NCI-H146 (cell line): ENCODE results near the gene XPO5.
"Not testable (repeated sequence)": the region's sequence is repeated elsewhere in the genome, so short reads cannot be mapped to it uniquely, and the experiment has no call there.

Source experiments
- DNase-seq: peaks from one replicate; lab custom pipeline; 2025; lab: John Stamatoyannopoulos, UW

The XPO5 gene

DNA sequence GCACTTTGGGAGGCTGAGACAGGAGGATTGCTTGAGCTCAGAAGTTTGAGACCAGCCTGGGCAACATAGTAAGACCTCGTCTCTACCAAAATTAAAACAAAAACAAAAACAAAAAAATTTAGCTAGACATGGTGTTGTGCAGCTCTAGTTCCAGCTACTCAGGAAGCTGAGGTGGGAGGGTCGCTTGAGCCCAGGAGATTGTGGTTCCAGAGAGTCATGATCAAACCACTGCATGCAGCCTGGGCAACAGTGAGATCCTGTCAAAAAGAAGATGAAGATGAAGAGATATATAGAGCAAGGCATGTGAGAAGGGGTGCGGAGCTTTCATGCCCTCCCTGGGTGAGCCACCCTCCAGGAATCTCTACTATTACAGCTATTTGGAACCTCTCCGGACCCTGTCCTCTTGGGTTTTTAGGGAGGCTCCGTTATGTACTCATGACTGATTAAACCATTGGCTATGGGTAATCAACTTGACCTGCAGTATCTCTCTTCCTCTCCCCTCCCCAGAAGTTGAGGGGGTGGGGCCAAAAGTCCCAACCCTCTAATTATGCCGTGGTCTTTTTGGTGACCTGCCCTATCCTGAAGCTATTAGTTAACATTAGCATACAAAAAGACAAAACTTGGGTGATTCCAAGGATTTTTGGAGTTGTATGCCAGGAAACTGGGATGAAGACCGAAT lies 9.2 kb upstream of the XPO5 start:
- DNase-seq, result no peak

DNA sequence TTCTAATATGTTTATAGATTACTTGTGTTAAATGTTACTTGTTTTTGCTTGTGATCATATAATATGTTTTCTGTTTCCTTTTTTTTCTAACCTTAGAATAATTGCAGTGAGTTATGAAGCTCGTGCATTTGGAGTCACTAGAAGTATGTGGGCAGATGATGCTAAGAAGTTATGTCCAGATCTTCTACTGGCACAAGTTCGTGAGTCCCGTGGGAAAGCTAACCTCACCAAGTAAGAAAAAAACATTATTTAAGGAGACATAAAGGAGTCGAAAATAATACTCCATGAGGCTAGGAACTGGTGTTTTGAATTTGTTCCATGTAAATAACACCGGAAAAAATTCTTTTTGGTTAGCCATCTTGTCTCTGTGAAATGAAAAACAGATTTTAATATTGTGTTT lies 7.1 kb upstream of the XPO5 start:
- DNase-seq, result no peak

DNA sequence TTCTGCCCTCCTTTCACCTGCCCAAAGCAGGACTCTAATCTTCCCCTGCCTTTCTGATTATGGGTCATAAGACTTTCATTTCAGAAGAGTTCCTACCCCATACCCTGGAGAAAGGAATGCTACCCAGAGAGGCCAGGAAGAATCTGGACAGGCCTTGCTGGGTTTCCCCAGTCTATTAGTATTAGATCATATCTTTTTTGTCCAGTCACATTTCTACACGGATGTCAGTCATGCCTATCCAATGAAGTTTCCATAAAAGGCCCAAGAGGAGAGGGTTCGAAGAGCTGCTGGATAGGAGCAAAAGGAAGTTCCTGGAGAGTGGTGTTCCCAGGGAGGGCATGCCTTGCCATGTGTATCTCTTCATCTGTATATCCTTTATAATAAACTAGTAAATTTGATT lies 3.3 kb upstream of the XPO5 start:
- no peak for DNase-seq

DNA sequence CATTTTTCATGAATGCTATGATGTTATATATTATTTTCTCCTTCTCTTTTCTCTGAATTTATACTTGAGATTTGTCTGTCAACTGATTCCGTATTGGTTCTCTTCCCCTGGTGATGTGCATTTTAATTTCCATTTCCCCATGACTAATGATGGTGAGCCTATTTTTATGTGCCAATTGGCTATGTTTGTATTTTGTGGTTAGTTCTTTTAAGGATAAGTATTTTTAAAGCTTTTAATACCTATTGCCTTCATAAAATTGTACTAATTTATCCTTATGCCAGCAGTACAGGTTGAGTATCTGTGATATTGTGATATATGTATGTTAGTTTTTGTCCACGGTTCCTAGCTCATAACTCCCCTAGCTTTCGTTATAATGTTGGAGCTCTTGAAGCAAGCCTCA lies 2.9 kb upstream of the XPO5 start:
- no peak for DNase-seq

DNA sequence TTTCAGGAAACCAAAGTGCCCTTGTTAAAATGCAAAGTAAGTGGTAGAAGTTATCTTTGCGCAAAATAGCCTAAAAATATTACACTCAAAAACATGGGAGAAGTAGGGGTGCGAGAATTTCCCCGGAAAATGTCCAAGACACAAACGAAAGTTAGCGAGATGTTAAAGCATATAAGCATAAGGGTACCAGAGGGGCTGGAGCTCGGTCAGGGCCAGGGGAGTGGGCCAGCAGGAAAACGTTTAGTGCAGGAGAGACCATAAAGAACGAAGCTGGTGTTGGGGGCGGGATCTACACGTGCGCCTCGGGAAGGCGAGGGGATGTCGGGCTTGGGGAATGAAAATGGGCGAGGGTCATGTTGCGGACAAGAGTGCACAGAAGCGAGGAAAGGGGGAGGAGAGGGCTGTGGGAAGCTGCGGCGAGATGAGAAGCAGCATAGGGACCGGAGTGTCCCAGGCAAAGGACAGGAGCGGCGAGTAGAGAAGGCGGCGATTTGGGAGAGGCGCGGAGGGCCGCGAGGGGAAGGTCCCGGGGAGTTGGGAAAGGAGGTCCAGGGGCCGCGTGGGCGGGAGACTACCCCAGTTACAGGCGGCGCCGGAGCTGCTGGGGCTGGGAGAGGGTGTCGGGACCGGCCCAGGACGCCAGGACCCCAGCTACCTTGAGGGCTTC lies 600 bp downstream of the XPO5 start:
- DNase-seq, result peak; percentile 73

DNA sequence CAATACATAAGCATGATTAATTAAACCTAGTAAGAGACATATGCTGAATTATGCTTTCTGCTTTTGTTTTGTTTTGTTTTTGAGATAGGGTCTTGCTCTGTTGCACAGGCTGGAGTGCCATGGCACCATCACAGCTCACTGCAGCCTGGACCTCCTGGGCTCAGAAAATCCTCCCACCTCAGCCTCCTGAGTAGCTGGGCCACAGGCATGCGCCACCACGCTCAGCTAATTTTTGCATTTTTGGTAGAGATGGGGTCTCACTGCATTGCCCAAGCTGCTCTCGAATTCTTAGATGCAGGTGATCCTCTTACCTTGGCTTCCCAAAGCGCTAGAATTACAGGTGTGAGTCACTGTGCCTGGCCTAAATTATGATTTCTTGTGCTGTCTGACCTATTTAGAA lies 3.8 kb downstream of the XPO5 start:
- no peak for DNase-seq

DNA sequence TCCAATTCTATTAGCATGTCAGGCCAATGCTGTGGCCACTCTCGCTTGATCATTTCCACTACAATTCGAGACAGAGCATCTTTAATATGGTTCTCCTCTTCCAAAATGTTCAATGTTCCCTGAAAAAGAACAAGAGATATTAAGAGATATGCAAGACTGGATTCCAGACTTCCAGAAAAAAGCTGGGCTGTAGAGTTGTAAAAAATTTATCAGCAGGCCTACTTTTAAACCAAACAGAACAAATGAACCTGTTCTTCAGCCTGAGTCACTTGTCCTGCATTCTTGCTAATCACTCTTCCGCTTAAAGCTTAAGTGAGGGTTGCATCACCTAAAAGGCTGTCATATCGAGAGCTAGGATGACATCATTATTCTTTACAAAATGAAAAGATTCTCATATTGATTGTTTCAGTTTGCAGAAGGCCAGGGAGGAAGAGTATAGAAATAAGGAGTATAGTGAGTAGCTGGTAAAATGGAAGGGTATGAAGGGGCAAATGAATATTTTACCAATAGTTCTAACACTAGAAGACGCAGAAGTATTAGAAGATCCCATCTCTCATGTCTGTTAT lies 4.9 kb downstream of the XPO5 start:
- no peak for DNase-seq

DNA sequence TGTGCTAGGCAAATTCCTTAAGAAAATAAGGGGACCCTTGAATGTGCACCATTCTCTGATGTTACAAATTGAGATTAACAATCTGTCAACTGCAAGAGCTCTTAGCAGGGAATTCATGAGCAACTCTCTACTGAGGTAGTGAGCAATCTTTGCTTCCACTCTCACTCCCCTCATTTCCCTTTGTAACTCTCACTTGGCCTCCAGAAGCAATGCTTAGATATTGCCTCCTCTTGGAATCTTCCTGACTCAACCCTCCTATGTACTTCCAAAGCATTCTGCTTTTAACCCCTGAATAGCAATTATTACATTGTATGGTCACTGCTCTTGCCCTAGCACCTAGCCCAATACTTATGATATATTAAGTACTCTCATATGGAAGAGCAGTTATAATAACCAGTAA lies 16.5 kb downstream of the XPO5 start:
- DNase-seq, result no peak

DNA sequence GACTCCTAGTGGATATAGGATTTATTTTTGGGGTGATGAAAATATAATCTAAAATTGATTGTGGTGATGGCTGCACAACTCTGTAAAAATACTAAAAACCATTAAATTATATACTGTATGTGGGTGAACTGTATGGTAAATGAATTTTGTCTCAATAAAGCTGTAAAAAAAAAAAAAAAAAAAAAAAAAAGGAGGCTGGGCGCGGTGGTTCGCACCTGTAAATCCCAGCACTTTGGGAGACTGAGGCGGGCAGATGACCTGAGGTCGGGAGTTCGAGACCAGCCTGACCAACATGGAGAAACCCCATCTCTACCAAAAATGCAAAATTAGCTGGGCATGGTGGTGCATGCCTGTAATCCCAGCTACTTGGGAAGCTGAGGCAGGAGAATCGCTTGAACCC lies 18.2 kb downstream of the XPO5 start:
- not testable (repeated sequence) for DNase-seq

DNA sequence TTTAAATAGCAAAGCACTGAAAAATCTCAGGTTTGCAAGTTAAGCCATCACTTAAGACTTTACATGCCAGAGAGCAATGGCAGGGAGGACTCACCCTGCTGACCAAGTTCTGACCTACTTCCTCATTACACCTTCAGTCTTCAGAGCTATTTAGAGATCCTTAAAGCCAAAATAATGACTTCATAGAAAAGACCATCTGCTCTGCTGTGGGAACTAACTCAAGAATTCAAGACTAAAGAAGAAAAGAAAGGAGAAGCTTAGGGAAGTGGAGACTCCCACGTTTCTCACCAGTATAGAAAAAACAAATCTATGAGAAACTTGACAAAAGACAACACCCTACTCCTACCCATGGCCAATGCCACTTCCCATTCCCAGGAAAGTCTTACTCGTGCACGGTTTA lies 28.6 kb downstream of the XPO5 start:
- DNase-seq, result no peak

DNA sequence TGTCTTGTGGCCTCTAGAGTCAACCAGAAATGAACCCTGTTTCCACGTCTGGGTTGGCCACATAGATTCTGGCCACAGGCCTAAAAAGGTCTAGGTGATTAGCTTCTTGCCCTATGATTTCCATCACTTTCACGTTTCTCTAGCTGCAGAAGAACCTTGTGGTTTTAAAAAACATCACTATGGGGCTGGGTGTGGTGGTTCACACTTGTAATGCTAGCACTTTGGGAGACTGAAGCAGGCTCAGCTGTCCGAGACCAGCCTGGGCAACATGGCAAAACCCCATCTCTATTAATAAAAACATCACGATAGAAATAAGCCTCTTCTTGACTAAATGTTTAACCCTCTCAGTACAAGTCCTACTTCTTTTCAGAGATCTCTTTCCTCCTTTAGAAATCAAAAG lies 31.4 kb downstream of the XPO5 start:
- no peak for DNase-seq

DNA sequence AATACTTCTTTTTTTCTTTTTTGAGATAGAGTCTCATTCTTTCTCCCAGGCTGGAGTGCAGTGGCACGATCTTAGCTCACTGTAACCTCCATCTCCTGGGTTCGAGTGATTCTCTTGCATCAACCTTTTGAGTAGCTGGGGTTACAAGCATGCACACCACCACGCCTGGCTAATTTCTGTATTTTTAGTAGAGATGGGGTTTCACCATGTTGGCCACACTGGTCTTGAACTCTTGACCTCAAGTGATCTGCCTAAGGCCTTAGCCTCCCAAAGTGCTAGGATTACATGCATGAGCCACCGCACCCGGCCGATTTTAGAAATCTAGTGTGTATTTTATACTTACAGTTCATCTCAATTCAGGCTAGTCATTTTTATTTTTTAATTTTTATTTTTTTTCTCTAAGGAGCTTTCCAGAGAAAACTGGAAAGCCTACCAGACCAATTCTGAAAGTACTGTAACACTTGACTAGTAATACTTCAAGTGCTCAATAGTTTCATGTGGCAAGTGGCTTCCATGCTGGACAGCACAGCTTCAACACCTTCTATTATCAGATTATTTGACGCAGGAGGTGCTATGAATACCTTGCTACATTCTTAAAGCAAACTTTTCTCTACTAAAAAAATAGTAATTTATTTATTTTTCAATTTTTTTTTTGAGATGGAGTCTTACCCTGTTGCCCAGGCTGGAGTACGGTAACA lies 33.9 kb downstream of the XPO5 start:
- DNase-seq, result no peak

DNA sequence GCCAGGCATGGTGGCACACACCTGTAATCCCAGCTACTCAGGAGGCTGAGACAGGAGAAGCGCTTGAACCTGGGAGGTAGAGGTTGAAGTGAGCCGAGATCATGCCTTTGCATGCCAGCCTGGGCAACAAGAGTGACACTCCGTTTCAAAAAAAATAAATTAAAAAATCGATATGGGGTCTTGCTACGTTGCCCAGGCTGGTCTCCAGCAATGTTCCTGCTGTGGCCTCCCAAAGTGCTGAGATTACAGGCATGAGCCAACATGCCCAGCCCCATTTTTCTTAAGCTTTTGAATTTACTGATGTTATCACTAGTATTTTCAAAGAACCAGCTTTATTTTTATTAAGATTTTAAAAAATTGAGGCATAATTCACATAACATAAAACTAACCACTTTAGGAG lies 35.3 kb downstream of the XPO5 start:
- no peak for DNase-seq

DNA sequence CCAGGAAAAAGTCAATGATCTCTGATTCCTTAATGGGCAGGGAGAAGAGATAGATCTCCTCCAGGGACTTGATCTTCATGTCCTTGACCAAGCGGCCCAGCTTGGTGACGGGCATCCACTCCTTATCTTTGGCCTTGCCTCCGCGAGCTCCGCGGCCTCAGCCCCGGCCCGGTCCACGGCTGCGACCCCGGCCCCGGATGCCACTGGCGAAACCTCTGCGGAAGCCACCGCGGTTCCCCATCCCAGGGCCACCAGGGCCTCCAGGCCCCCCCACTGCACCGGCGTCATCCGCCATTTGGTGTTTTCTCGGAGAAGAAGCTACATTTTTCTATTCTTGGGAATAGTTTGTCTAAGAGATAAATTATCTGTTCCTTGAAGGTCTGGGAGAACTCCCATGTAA lies 36.4 kb downstream of the XPO5 start:
- DNase-seq, result not testable (repeated sequence)

DNA sequence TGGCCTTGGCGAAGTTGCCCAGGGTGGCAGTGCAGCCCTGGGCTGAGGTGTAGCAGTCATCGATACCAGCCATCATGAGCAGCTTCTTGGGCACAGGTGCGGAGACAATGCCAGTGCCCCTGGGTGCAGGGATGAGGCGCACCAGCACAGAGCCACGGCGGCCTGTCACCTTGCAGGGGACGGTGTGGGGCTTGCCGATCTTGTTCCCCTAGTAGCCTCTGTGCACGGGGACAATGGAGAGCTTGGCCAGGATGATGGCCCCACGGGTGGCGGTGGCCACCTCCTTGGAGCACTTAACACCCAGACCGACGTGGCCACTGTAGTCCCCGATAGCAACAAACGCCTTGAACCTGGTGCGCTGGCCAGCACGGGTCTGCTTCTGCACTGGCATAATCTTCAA lies 36.9 kb downstream of the XPO5 start:
- not testable (repeated sequence) for DNase-seq

DNA sequence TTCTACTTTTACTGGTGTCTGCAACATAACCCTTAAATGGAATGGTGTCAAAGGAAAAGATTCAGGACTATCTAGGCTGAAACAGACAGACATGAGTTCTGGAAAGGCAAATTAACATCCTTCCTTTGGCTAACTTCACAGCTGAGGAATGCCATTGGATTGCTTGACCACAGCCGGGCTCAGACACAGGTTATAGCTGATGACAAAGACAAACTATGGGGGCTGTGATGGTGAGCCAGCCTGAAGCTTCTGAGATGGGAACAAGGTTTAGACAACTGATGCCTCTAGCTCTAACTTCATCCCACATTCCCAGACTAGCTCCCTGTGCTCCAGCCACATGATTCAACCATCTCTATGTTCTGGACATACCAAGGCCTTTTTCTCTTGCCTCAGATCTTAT lies 43.6 kb downstream of the XPO5 start:
- DNase-seq, result no peak

DNA sequence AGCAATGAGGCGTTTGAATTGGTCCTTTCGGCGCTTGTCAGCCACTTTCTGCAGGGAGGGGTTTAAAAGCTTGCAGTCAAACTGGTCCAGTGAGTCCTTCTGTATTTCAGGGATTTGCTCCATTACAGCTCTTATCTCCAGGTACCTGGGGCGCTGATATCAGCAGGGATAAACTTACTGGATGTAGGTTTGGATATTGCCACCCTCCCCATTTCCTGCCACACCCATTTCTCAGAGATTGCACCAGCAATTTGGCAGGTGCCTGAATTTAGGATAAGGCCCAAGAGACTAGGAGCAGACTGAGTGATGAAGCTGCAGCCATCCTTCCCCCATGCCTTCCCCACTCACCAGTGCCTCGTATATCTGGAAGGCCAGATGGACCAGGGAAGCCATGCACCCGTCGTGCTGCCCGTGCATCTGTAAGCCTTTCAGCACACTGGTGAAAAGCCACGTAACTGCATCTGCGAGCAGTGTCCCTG lies 51.3 kb downstream of the XPO5 start:
- no peak for DNase-seq

DNA sequence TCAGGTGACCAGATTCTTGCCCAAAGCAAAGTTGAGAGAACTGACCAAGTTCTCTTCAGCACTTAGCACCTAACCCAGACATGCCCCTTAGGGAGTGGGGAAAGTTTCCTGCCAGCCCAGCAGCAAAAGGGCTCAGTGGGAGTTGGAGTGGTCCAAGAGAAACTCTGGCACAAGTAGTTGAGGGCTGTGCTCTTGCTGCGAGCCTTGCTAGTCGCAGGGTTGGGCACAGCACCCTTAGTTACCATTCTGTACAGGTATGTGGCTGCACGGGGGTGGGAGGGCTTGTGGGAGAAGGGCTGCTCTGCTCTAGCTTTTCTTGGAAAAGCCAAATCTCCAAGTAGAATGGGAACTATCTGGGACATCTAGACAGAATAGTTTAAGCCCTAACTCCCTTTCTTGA lies 52.6 kb downstream of the XPO5 start:
- DNase-seq, result no peak

DNA sequence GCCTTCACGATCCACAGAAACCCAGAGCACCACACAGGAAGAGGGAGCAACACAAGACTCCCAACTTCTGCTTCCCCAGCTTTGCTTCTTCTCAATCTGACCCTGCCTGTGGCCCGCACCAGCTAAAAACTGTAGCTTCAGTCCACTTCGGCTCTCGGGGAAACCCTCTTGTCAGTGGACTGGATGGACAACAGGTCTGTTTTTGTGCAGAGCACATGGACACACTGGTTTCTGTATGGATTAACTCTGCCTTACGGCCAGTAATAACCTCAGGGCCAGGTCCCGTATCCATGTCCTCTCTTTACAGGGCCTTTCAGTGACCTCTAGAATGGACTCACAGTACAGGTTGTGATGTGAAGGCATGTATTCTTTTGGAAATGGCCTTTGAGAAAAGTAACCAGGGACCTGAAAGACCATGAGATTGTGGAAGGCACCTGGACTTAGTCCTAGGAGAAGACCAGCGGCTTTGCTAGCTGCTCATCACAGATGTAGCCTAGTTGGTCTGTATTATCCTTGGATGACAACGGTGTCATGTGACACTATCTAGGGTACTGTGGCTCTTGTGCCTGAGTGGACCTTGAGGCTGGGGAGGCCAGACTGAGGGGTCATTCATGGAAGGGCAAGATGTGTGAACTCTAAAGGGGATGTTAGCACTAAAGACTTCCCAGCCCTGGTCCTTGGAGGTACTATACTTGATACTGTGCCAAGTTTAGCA lies 53.1 kb downstream of the XPO5 start:
- DNase-seq, result no peak

DNA sequence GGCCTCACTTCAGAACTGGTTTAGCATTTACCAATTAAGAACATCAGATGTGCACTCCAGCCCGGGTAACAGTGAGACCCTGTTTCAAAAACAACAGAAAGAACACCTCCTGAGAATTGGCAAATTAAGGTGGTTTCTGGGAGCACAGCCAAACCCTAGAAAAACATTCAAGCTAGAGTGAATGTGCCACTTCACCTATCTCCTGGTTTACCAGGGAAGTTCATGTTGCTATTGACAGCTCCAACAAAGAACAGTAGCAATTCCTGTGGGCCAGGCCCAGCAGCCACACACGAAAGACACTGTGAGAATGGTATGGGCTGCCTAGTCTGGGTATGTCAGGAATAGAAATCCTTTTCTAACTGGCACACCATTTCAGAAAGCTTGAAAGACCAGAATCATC lies 54.0 kb downstream of the XPO5 start:
- no peak for DNase-seq

DNA sequence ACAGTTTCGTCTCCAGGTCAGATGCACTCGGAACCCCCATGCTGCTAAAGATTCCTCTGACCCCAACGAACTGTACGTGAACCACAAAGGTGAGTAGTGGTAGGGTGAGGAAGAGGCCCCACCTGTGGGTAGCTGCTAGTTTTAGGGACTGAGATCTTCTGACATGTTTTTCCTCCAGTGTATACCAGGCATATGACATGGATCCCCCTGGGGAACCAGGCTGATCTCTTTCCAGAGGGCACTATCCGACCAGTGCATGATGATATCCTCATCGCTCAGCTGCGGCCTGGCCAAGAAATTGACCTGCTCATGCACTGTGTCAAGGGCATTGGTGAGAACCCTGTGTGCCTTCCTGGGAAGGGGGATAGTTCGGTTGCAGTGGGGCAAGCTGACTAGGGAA lies 55.7 kb downstream of the XPO5 start:
- DNase-seq, result no peak
